Fibroblast of lung (primary cell): ENCODE data around the gene NTRK2. TPM values are rescaled to one million over a fixed set of nuclear protein-coding genes. Genes with fewer than 3 reads are reported as not detected.

Experiments used
- DNase-seq, 2 donors: peaks; one replicate each; pipeline versions ENCODE4 v3.0.0 to v3.0.0-alpha.2; 2010; ENCODE audit warnings: low read depth in 2 of 2
- H2AFZ ChIP-seq: 2 replicates; pipeline ENCODE4 v1.5.1; 2012; ENCODE audit warnings: low read length, control low read depth, inconsistent platforms
- H3K27ac ChIP-seq: 2 replicates; pipeline ENCODE4 v1.5.1; 2011; ENCODE audit warnings: low read length, control low read depth; ENCODE audit not compliant: insufficient read depth
- H3K27me3 ChIP-seq: 2 replicates; pipeline ENCODE4 v1.5.1; 2011; ENCODE audit warnings: mild to moderate bottlenecking, low read length; ENCODE audit not compliant: control insufficient read depth, insufficient read depth
- H3K36me3 ChIP-seq: 2 replicates; pipeline ENCODE4 v1.5.1; 2011; ENCODE audit warnings: low read length; ENCODE audit not compliant: control insufficient read depth, insufficient read depth
- H3K4me1 ChIP-seq: 2 replicates; pipeline ENCODE4 v1.5.1; 2011; ENCODE audit warnings: low read length; ENCODE audit not compliant: control insufficient read depth, insufficient read depth; ENCODE audit errors: extremely low read depth
- H3K4me2 ChIP-seq: 2 replicates; pipeline ENCODE4 v1.5.1; 2011; ENCODE audit warnings: low read length, control low read depth; ENCODE audit not compliant: insufficient read depth; ENCODE audit errors: extremely low read depth
- H3K4me3 ChIP-seq, 4 experiments: fragments of 200-600 bp in 1 of 4; sonication (generic) in 1 of 4; replicated peaks in 1 of 4; 2 replicates each; pipeline ENCODE4 v1.5.1; 2011 to 2016; ENCODE audit warnings: low read length in 4 of 4, low read depth in 3 of 4, mild to moderate bottlenecking in 3 of 4, control low read depth in 2 of 4, inconsistent platforms in 1 of 4, mixed read lengths in 1 of 4; ENCODE audit not compliant: insufficient read depth in 1 of 4; ENCODE audit errors: control extremely low read depth in 1 of 4
- H3K79me2 ChIP-seq: 2 replicates; pipeline ENCODE4 v1.5.1; 2012; ENCODE audit warnings: mild to moderate bottlenecking, low read length, inconsistent platforms; ENCODE audit not compliant: control insufficient read depth, insufficient read depth
- H3K9ac ChIP-seq: 2 replicates; pipeline ENCODE4 v1.5.1; 2011; ENCODE audit warnings: mild to moderate bottlenecking, low read length, control low read depth; ENCODE audit not compliant: insufficient read depth
- H3K9me3 ChIP-seq: 2 replicates; pipeline ENCODE4 v1.5.1; 2012; ENCODE audit warnings: low read depth, low read length; ENCODE audit not compliant: control insufficient read depth, insufficient read depth
- H4K20me1 ChIP-seq: 2 replicates; pipeline ENCODE4 v1.5.1; 2011; ENCODE audit warnings: low read length; ENCODE audit not compliant: control insufficient read depth, insufficient read depth; ENCODE audit errors: extremely low read depth
- CTCF ChIP-seq, 2 donors: IDR thresholded peaks in 1 of 2; conservative IDR thresholded peaks in 1 of 2; 1 replicate in 1 of 2; 2 replicates in 1 of 2; pipeline ENCODE4 v1.5.1; 2011 to 2012; ENCODE audit warnings: low read length in 2 of 2, control low read depth in 1 of 2, inconsistent platforms in 1 of 2, low read depth in 1 of 2, mild to moderate bottlenecking in 1 of 2
- EZH2 ChIP-seq: IDR thresholded peaks from 2 replicates; pipeline ENCODE4 v1.5.1; 2012; ENCODE audit warnings: low read length, control low read depth, mild to moderate bottlenecking; ENCODE audit errors: missing control alignments
- polyA plus RNA-seq, 2 donors: library from polyadenylated mRNA; depleted of rRNA in 1 of 2; stranded (reverse) in 1 of 2; unstranded in 1 of 2; fragments of >200 nt; gene quantifications; 2 replicates each; pipeline ENCODE4 v1.2.1, GENCODE V29; 2011 to 2012; ENCODE audit warnings: missing spikeins in 1 of 2
- total RNA-seq: library from RNA; depleted of rRNA; stranded (reverse); fragments of >200 nt; gene quantifications from 2 replicates; pipeline ENCODE4 v1.2.1, GENCODE V29; 2014

Gene NTRK2
- total and polyA plus RNA-seq, 2 donors (not counting 1 experiment from before 2014, with no cell fraction given) = 0.66 to 1.1 TPM

- no peak overlapping the region for H3K9ac ChIP-seq
- no peaks in the 10 kb centered on the region for H3K79me2 ChIP-seq
- H3K9me3 ChIP-seq = no peaks in the 10 kb centered on the region
- H3K36me3 ChIP-seq = no peaks in the 10 kb centered on the region
- no peaks in the 10 kb centered on the region for H4K20me1 ChIP-seq
- TF ChIP-seq EZH2 = no peak
- no peak for TF ChIP-seq CTCF (conservative IDR thresholded peaks at IDR 0.05 in 1 of 2, IDR thresholded peaks at IDR 0.05 in 1 of 2; ENCODE audit: low read depth in 1 of 2, low read length in 2 of 2)
- no peak overlapping the region for H3K27ac ChIP-seq
- no peak for DNase-seq
- no peak overlapping the region for H3K4me2 ChIP-seq
- H3K4me1 ChIP-seq = peaks cover 5% of the 10 kb centered on the region
- H3K27me3 ChIP-seq = no peaks in the 10 kb centered on the region
- no peak overlapping the region for H2AFZ ChIP-seq
- no peak overlapping the region for H3K4me3 ChIP-seq
Measured at GRCh38 chr9:84778570-84778969, 109.0 kb downstream of the NTRK2 start.

GRCh38 chr9:84779883-84780282 lies 110.4 kb downstream of the NTRK2 start:
- Histone ChIP-seq H3K27ac (no peak overlapping the region), H3K36me3 (no peaks in the 10 kb centered on the region), H3K4me3 (no peak overlapping the region), H3K9me3 (no peaks in the 10 kb centered on the region), H3K4me1 (no peaks in the 10 kb centered on the region), H2AFZ (no peak overlapping the region), H3K27me3 (peaks cover 2% of the 10 kb centered on the region), H3K9ac (no peak overlapping the region), H4K20me1 (no peaks in the 10 kb centered on the region), H3K4me2 (no peak overlapping the region), H3K79me2 (no peaks in the 10 kb centered on the region)
- TF ChIP-seq EZH2 = no peak
- no peak for TF ChIP-seq CTCF (conservative IDR thresholded peaks at IDR 0.05 in 1 of 2, IDR thresholded peaks at IDR 0.05 in 1 of 2; ENCODE audit: low read depth in 1 of 2, low read length in 2 of 2)
- DNase-seq = no peak

GRCh38 chr9:84780385-84780784 lies 110.9 kb downstream of the NTRK2 start:
- Histone ChIP-seq H3K9ac (no peak overlapping the region), H3K36me3 (no peaks in the 10 kb centered on the region), H3K27ac (no peak overlapping the region), H3K4me1 (no peaks in the 10 kb centered on the region), H3K9me3 (no peaks in the 10 kb centered on the region), H3K4me2 (no peak overlapping the region), H2AFZ (no peak overlapping the region), H3K4me3 (no peak overlapping the region), H4K20me1 (no peaks in the 10 kb centered on the region), H3K79me2 (no peaks in the 10 kb centered on the region), H3K27me3 (peaks cover 2% of the 10 kb centered on the region)
- TF ChIP-seq CTCF (conservative IDR thresholded peaks at IDR 0.05 in 1 of 2, IDR thresholded peaks at IDR 0.05 in 1 of 2; ENCODE audit: low read depth in 1 of 2, low read length in 2 of 2) = no peak
- TF ChIP-seq EZH2 = no peak
- DNase-seq = no peak
